ENCODE data around the gene TMEM217. TPM values are rescaled to one million over a fixed set of nuclear protein-coding genes. Genes with fewer than 3 reads are reported as not detected.

The TMEM217 gene
- total RNA-seq, 5 donors from 2014 or later (not counting 1 experiment from before 2014, with no cell fraction given) = 0.22 to 1.3 (median 0.49) TPM

GRCh38 chr6:37256692-37257319 is 1.1 kb downstream of the TMEM217 start:
- Histone ChIP-seq H3K36me3 (ENCODE audit: control insufficient read depth in 2 of 2, extremely low read depth in 1 of 2, insufficient read depth in 1 of 2, low read length in 1 of 2) (no peaks in the 10 kb centered on the region), H3K9me3 (no peaks in the 10 kb centered on the region), H3K27me3 (replicated peaks in 1 of 2; ENCODE audit: control insufficient read depth in 2 of 2, extremely low read depth in 1 of 2, insufficient read depth in 2 of 2, low read length in 1 of 2) (no peaks in the 10 kb centered on the region), H3K4me3 (ENCODE audit: control insufficient read depth in 1 of 2, extremely low read depth in 1 of 2, low read length in 1 of 2) (peak overlapping the region in 1 of 2 donors; percentile 89), H3K27ac (ENCODE audit: low read length) (peak overlapping the region; percentile 87), H3K4me1 (ENCODE audit: control insufficient read depth in 1 of 2, extremely low read depth in 1 of 2, insufficient read depth in 2 of 2, low read length in 2 of 2) (peaks cover 14 to 24% of the 10 kb centered on the region in 2 experiments)
- Mint-ChIP-seq H3K4me3 (peak overlapping the region; percentile 91 to 98 (median 94)), H3K4me1 (peaks cover 28 to 37% (median 37%) of the 10 kb centered on the region in 3 donors), H3K27ac (peak overlapping the region in 1 of 2 donors; percentile 79), H3K36me3 (no peaks in the 10 kb centered on the region), H3K9me3 (no peaks in the 10 kb centered on the region), H3K27me3 (no peaks in the 10 kb centered on the region)
- ChIA-PET POLR2A (no interaction called here), CTCF (interaction anchor here in 1 of 2 donors (0.6 to 1.0 kb wide), 2 partner anchors 239 to 811 kb away, joined by 3 to 4 read pairs; no protein-coding TSS in a partner anchor)
- WGBS (ENCODE audit: insufficient coverage) = 50% methylated on average over 2 of the region's 12 CpGs
- ATAC-seq (replicated peaks in 1 of 4) (no peak), DNase-seq (no peak)

GRCh38 chr6:37254881-37255280 is 3.1 kb downstream of the TMEM217 start:
- no peak for ATAC-seq (replicated peaks in 1 of 4)

GRCh38 chr6:37253486-37254007 is 4.4 kb downstream of the TMEM217 start:
- Histone ChIP-seq H3K4me1 (ENCODE audit: control insufficient read depth in 1 of 2, extremely low read depth in 1 of 2, insufficient read depth in 2 of 2, low read length in 2 of 2) (peaks cover 8 to 10% of the 10 kb centered on the region in 2 experiments), H3K9me3 (no peaks in the 10 kb centered on the region), H3K27me3 (replicated peaks in 1 of 2; ENCODE audit: control insufficient read depth in 2 of 2, extremely low read depth in 1 of 2, insufficient read depth in 2 of 2, low read length in 1 of 2) (no peaks in the 10 kb centered on the region), H3K27ac (ENCODE audit: low read length) (no peak overlapping the region), H3K36me3 (ENCODE audit: control insufficient read depth in 2 of 2, extremely low read depth in 1 of 2, insufficient read depth in 1 of 2, low read length in 1 of 2) (no peaks in the 10 kb centered on the region), H3K4me3 (ENCODE audit: control insufficient read depth in 1 of 2, extremely low read depth in 1 of 2, low read length in 1 of 2) (no peak overlapping the region)
- Mint-ChIP-seq H3K9me3 (no peaks in the 10 kb centered on the region), H3K27ac (no peak overlapping the region), H3K4me1 (peaks cover 12 to 15% (median 14%) of the 10 kb centered on the region in 3 donors), H3K4me3 (no peak overlapping the region), H3K36me3 (no peaks in the 10 kb centered on the region), H3K27me3 (no peaks in the 10 kb centered on the region)
- POLR2A ChIA-PET = no interaction called here
- DNase-seq = no peak
- CTCF ChIA-PET = no interaction called here
- no peak for ATAC-seq (replicated peaks in 1 of 4)

More at GRCh38 chr6:37254881-37255280, 3.1 kb downstream of the TMEM217 start:
- no peaks in the 10 kb centered on the region for H3K27me3 Mint-ChIP-seq
- WGBS (ENCODE audit: insufficient coverage) = 97% methylated on average over 4 of the region's 5 CpGs
- no peak for DNase-seq
- no peak overlapping the region for H3K27ac Mint-ChIP-seq
- Histone ChIP-seq H3K9me3 (no peaks in the 10 kb centered on the region), H3K36me3 (ENCODE audit: control insufficient read depth in 2 of 2, extremely low read depth in 1 of 2, insufficient read depth in 1 of 2, low read length in 1 of 2) (no peaks in the 10 kb centered on the region), H3K4me3 (ENCODE audit: control insufficient read depth in 1 of 2, extremely low read depth in 1 of 2, low read length in 1 of 2) (no peak overlapping the region), H3K4me1 (ENCODE audit: control insufficient read depth in 1 of 2, extremely low read depth in 1 of 2, insufficient read depth in 2 of 2, low read length in 2 of 2) (peaks cover 14 to 21% of the 10 kb centered on the region in 2 experiments), H3K27me3 (replicated peaks in 1 of 2; ENCODE audit: control insufficient read depth in 2 of 2, extremely low read depth in 1 of 2, insufficient read depth in 2 of 2, low read length in 1 of 2) (no peaks in the 10 kb centered on the region), H3K27ac (ENCODE audit: low read length) (no peak overlapping the region)
- H3K4me1 Mint-ChIP-seq = peaks cover 25 to 27% (median 26%) of the 10 kb centered on the region in 3 donors
- ChIA-PET CTCF (no interaction called here), POLR2A (interaction anchor here in 1 of 2 donors (0.6 kb wide), 1 partner anchor 1055 kb away, joined by 3 read pairs; no protein-coding TSS in a partner anchor)
- H3K9me3 Mint-ChIP-seq = no peaks in the 10 kb centered on the region
- no peaks in the 10 kb centered on the region for H3K36me3 Mint-ChIP-seq
- no peak overlapping the region for H3K4me3 Mint-ChIP-seq

GRCh38 chr6:37251211-37251780 is 6.6 kb downstream of the TMEM217 start:
- Mint-ChIP-seq H3K4me1 (no peaks in the 10 kb centered on the region), H3K9me3 (no peaks in the 10 kb centered on the region), H3K4me3 (no peak overlapping the region), H3K36me3 (no peaks in the 10 kb centered on the region), H3K27me3 (peaks cover 0 to 2% of the 10 kb centered on the region in 2 donors), H3K27ac (no peak overlapping the region)
- Histone ChIP-seq H3K4me1 (ENCODE audit: control insufficient read depth in 1 of 2, extremely low read depth in 1 of 2, insufficient read depth in 2 of 2, low read length in 2 of 2) (no peaks in the 10 kb centered on the region), H3K36me3 (ENCODE audit: control insufficient read depth in 2 of 2, extremely low read depth in 1 of 2, insufficient read depth in 1 of 2, low read length in 1 of 2) (no peaks in the 10 kb centered on the region), H3K27me3 (replicated peaks in 1 of 2; ENCODE audit: control insufficient read depth in 2 of 2, extremely low read depth in 1 of 2, insufficient read depth in 2 of 2, low read length in 1 of 2) (no peaks in the 10 kb centered on the region), H3K9me3 (no peaks in the 10 kb centered on the region), H3K4me3 (ENCODE audit: control insufficient read depth in 1 of 2, extremely low read depth in 1 of 2, low read length in 1 of 2) (no peak overlapping the region), H3K27ac (ENCODE audit: low read length) (no peak overlapping the region)
- ChIA-PET CTCF (no interaction called here), POLR2A (no interaction called here)
- ATAC-seq (replicated peaks in 1 of 4) (no peak), DNase-seq (no peak)
- WGBS (ENCODE audit: insufficient coverage) = no CpG with 5 or more reads among the region's 4 CpGs

- Mint-ChIP-seq H3K4me1 (peaks cover 8 to 9% (median 8%) of the 10 kb centered on the region in 3 donors), H3K27ac (no peak overlapping the region), H3K4me3 (no peak overlapping the region), H3K9me3 (no peaks in the 10 kb centered on the region), H3K27me3 (peaks cover 0 to 8% of the 10 kb centered on the region in 2 donors), H3K36me3 (no peaks in the 10 kb centered on the region)
- Histone ChIP-seq H3K4me3 (ENCODE audit: control insufficient read depth in 1 of 2, extremely low read depth in 1 of 2, low read length in 1 of 2) (no peak overlapping the region), H3K27ac (ENCODE audit: low read length) (no peak overlapping the region), H3K27me3 (replicated peaks in 1 of 2; ENCODE audit: control insufficient read depth in 2 of 2, extremely low read depth in 1 of 2, insufficient read depth in 2 of 2, low read length in 1 of 2) (no peaks in the 10 kb centered on the region), H3K4me1 (ENCODE audit: control insufficient read depth in 1 of 2, extremely low read depth in 1 of 2, insufficient read depth in 2 of 2, low read length in 2 of 2) (peaks cover 0 to 9% of the 10 kb centered on the region in 2 experiments), H3K36me3 (ENCODE audit: control insufficient read depth in 2 of 2, extremely low read depth in 1 of 2, insufficient read depth in 1 of 2, low read length in 1 of 2) (no peaks in the 10 kb centered on the region), H3K9me3 (no peaks in the 10 kb centered on the region)
- 93% methylated on average over 4 of the region's 6 CpGs for WGBS (ENCODE audit: insufficient coverage)
- POLR2A ChIA-PET = interaction anchor here in 1 of 2 donors (0.6 kb wide), 1 partner anchor 1722 kb away, joined by 3 read pairs; no protein-coding TSS in a partner anchor
- no peak for ATAC-seq (replicated peaks in 1 of 4)
- CTCF ChIA-PET = no interaction called here
- no peak for DNase-seq
Measured at GRCh38 chr6:37244430-37245310, 13.3 kb downstream of the TMEM217 start.

GRCh38 chr6:37243816-37244370 is 14.1 kb downstream of the TMEM217 start:
- Histone ChIP-seq H3K36me3 (ENCODE audit: control insufficient read depth in 2 of 2, extremely low read depth in 1 of 2, insufficient read depth in 1 of 2, low read length in 1 of 2) (no peaks in the 10 kb centered on the region), H3K4me1 (ENCODE audit: control insufficient read depth in 1 of 2, extremely low read depth in 1 of 2, insufficient read depth in 2 of 2, low read length in 2 of 2) (peaks cover 0 to 9% of the 10 kb centered on the region in 2 experiments), H3K4me3 (ENCODE audit: control insufficient read depth in 1 of 2, extremely low read depth in 1 of 2, low read length in 1 of 2) (no peak overlapping the region), H3K9me3 (no peaks in the 10 kb centered on the region), H3K27me3 (replicated peaks in 1 of 2; ENCODE audit: control insufficient read depth in 2 of 2, extremely low read depth in 1 of 2, insufficient read depth in 2 of 2, low read length in 1 of 2) (no peaks in the 10 kb centered on the region), H3K27ac (ENCODE audit: low read length) (no peak overlapping the region)
- ChIA-PET POLR2A (interaction anchor here in 1 of 2 donors (0.6 kb wide), 1 partner anchor 1721 kb away, joined by 3 read pairs; no protein-coding TSS in a partner anchor), CTCF (no interaction called here)
- H3K4me3 Mint-ChIP-seq = no peak overlapping the region
- 70% methylated on average over 1 of the region's 3 CpGs for WGBS (ENCODE audit: insufficient coverage)
- H3K27ac Mint-ChIP-seq = no peak overlapping the region
- H3K9me3 Mint-ChIP-seq = no peaks in the 10 kb centered on the region
- H3K36me3 Mint-ChIP-seq = no peaks in the 10 kb centered on the region
- DNase-seq (no peak), ATAC-seq (replicated peaks in 1 of 4) (no peak)
- peaks cover 0 to 8% of the 10 kb centered on the region in 2 donors for H3K27me3 Mint-ChIP-seq
- peaks cover 10 to 12% (median 12%) of the 10 kb centered on the region in 3 donors for H3K4me1 Mint-ChIP-seq

All from T-cell (primary cell).